SK-N-SH (cell line): Measurements from ENCODE around the gene OR51V1. TPM values are rescaled to one million over a fixed set of nuclear protein-coding genes. Genes with fewer than 3 reads are reported as not detected.

Experiments used
- CTCF ChIA-PET: fragments of 300-600, 350-600 bp; formaldehyde crosslinking; extraction: SDS; loops from one replicate; lab custom pipeline; 2021; lab: Yijun Ruan, JAX
- POLR2A ChIA-PET: fragments of 350-600 bp; sonication (Branson Sonifier 250); formaldehyde crosslinking; extraction: SDS; loops from one replicate; lab custom pipeline; 2020; ENCODE audit warnings: antibody characterized with exemption, inconsistent platforms; lab: Yijun Ruan, JAX
- DNase-seq: peaks from one replicate; pipeline ENCODE4 v3.0.0; 2012
- H2AFZ ChIP-seq: fragments of 200-600 bp; sonication (generic); 2 replicates; pipeline ENCODE4 v1.8.1; 2016; ENCODE audit warnings: antibody characterized with exemption, mild to moderate bottlenecking, low read depth
- H3F3A ChIP-seq: fragments of 200-600 bp; sonication (generic); replicated peaks from 2 replicates; pipeline ENCODE3; 2016; ENCODE audit warnings: antibody characterized with exemption, mild to moderate bottlenecking; ENCODE audit not compliant: insufficient read depth
- H3K27ac ChIP-seq, 2 experiments: fragments of 200-500 bp in 1 of 2; fragments of 200-600 bp in 1 of 2; sonication (Bioruptor generic) in 1 of 2; sonication (generic), shearing (Covaris generic) in 1 of 2; 2 replicates each; pipeline versions ENCODE4 v1.5.1 to v1.6.1; 2014 to 2016; ENCODE audit warnings: low read depth in 2 of 2, inconsistent platforms in 1 of 2, low read length in 1 of 2, mild to moderate bottlenecking in 1 of 2, mixed read lengths in 1 of 2
- H3K27me3 ChIP-seq: fragments of 200-600 bp; sonication (generic), shearing (Covaris generic); 2 replicates; pipeline ENCODE4 v1.6.1; 2016; ENCODE audit warnings: mixed run types; ENCODE audit not compliant: insufficient read depth
- H3K36me3 ChIP-seq, 2 experiments: fragments of 200-500 bp in 1 of 2; fragments of 200-600 bp in 1 of 2; sonication (Bioruptor generic) in 1 of 2; sonication (generic) in 1 of 2; replicated peaks in 1 of 2; 2 replicates each; pipeline versions ENCODE3 to v1.5.1; 2014 to 2016; ENCODE audit warnings: low read length in 1 of 2, mild to moderate bottlenecking in 1 of 2; ENCODE audit not compliant: insufficient read depth in 2 of 2, control insufficient read depth in 1 of 2
- H3K4me1 ChIP-seq, 2 experiments: fragments of 200-500 bp in 1 of 2; fragments of 200-600 bp in 1 of 2; sonication (Bioruptor generic) in 1 of 2; sonication (generic), shearing (Covaris generic) in 1 of 2; 2 replicates each; pipeline versions ENCODE4 v1.5.1 to v1.6.1; 2014 to 2016; ENCODE audit warnings: low read depth in 1 of 2, low read length in 1 of 2, mixed run types in 1 of 2; ENCODE audit not compliant: insufficient read depth in 2 of 2, control insufficient read depth in 1 of 2
- H3K4me2 ChIP-seq: fragments of 200-600 bp; sonication (generic), shearing (Covaris generic); 2 replicates; pipeline ENCODE4 v1.6.1; 2017; ENCODE audit warnings: mixed run types
- H3K4me3 ChIP-seq, 2 experiments: fragments of 200-500 bp in 1 of 2; fragments of 200-600 bp in 1 of 2; sonication (Bioruptor generic) in 1 of 2; sonication (generic), shearing (Covaris generic) in 1 of 2; 2 replicates each; pipeline versions ENCODE4 v1.5.1 to v1.8.1; 2014 to 2016; ENCODE audit warnings: low read depth in 2 of 2, inconsistent platforms in 1 of 2, low read length in 1 of 2, mild to moderate bottlenecking in 1 of 2, mixed read lengths in 1 of 2, moderate library complexity in 1 of 2
- H3K79me2 ChIP-seq: fragments of 200-600 bp; sonication (generic); 2 replicates; pipeline ENCODE4 v1.8.1; 2017; ENCODE audit warnings: mild to moderate bottlenecking; ENCODE audit not compliant: insufficient read depth
- H3K9ac ChIP-seq: fragments of 200-600 bp; sonication (generic); 2 replicates; pipeline ENCODE4 v1.6.1; 2017; ENCODE audit warnings: mixed run types
- H3K9me2 ChIP-seq: fragments of 200-600 bp; sonication (generic); 2 replicates; pipeline ENCODE4 v1.6.1; 2017; ENCODE audit warnings: mixed run types
- H3K9me3 ChIP-seq: fragments of 200-600 bp; sonication (generic); 2 replicates; pipeline ENCODE4 v1.6.1; 2017; ENCODE audit warnings: mixed run types, mild to moderate bottlenecking, moderate library complexity
- H4K20me1 ChIP-seq: fragments of 200-600 bp; sonication (generic); 2 replicates; pipeline ENCODE4 v1.6.1; 2017; ENCODE audit warnings: mild to moderate bottlenecking, mixed run types; ENCODE audit not compliant: insufficient read depth
- CHD2 ChIP-seq: fragments of 150-350 bp; IDR thresholded peaks from 2 replicates; pipeline ENCODE4 v1.6.1; 2018; ENCODE audit warnings: low read length; ENCODE audit not compliant: partially characterized antibody
- ELF1 ChIP-seq: IDR thresholded peaks from 2 replicates; pipeline ENCODE4 v1.4.0; 2012
- EP300 ChIP-seq, 2 experiments: IDR thresholded peaks; 2 replicates each; pipeline versions ENCODE4 v1.4.0 to v1.6.1; 2012; ENCODE audit warnings: borderline replicate concordance in 1 of 2, low read depth in 1 of 2, low read length in 1 of 2
- EZH2phosphoT487 ChIP-seq: fragments of 200-600 bp; sonication (generic); IDR thresholded peaks from 2 replicates; pipeline ENCODE4 v1.6.1; 2017; ENCODE audit warnings: low read depth, mixed run types, mild to moderate bottlenecking, antibody characterized with exemption, moderate library complexity, borderline replicate concordance
- FOSL2 ChIP-seq: IDR thresholded peaks from 2 replicates; pipeline ENCODE4 v1.4.0; 2012; ENCODE audit warnings: low read depth, mild to moderate bottlenecking, moderate library complexity, borderline replicate concordance
- FOXJ3 ChIP-seq: sonication (generic); formaldehyde crosslinking; IDR thresholded peaks from 2 replicates; pipeline ENCODE4 v1.5.1; 2020; ENCODE audit warnings: mild to moderate bottlenecking, missing genetic modification reagents
- GABPA ChIP-seq: IDR thresholded peaks from 2 replicates; pipeline ENCODE4 v1.4.0; 2012; ENCODE audit warnings: low read depth, mild to moderate bottlenecking
- JUND ChIP-seq: IDR thresholded peaks from 2 replicates; pipeline ENCODE4 v1.4.0; 2012
- MXI1 ChIP-seq: IDR thresholded peaks from 2 replicates; pipeline ENCODE4 v1.6.1; 2012; ENCODE audit warnings: mild to moderate bottlenecking, low read depth, low read length, improper control_type of control experiment
- NFIC ChIP-seq: IDR thresholded peaks from 2 replicates; pipeline ENCODE4 v1.4.0; 2012; ENCODE audit warnings: borderline replicate concordance
- POLR2AphosphoS5 ChIP-seq: IDR thresholded peaks from 2 replicates; pipeline ENCODE4 v1.6.1; 2012; ENCODE audit warnings: low read depth, low read length
- RCOR1 ChIP-seq: fragments of 150-350 bp; IDR thresholded peaks from 2 replicates; pipeline ENCODE4 v1.6.1; 2017; ENCODE audit warnings: antibody characterized with exemption, low read length
- RXRA ChIP-seq: IDR thresholded peaks from 2 replicates; pipeline ENCODE4 v1.4.0; 2012; ENCODE audit warnings: low read depth, mild to moderate bottlenecking, borderline replicate concordance
- TEAD4 ChIP-seq: IDR thresholded peaks from 2 replicates; pipeline ENCODE4 v1.4.0; 2012; ENCODE audit warnings: mild to moderate bottlenecking, borderline replicate concordance; ENCODE audit not compliant: insufficient read depth
- WGBS: methylation state at CpG from one replicate; pipeline ENCODE4 v1.1.6; 2017; ENCODE audit warnings: low lambda C conversion rate; 5-methylcytosine and 5-hydroxymethylcytosine counted together
- polyA plus RNA-seq, 3 experiments: library from polyadenylated mRNA; depleted of rRNA; stranded (reverse); fragments of >200 nt; gene quantifications; 2 replicates each; pipeline ENCODE4 v1.2.3, GENCODE V29; 2012
- TF ChIP-seq, protein P1 (sequence below): IDR thresholded peaks from 2 replicates; pipeline ENCODE4 v1.6.1; 2012; ENCODE audit warnings: mild to moderate bottlenecking, low read depth, low read length, moderate library complexity
- TF ChIP-seq, protein P2 (sequence below): fragments of 150-350 bp; IDR thresholded peaks from 2 replicates; pipeline ENCODE4 v1.6.1; 2016; ENCODE audit warnings: mild to moderate bottlenecking, low read depth, low read length

The OR51V1 gene
- polyA plus RNA-seq, 1 of the 3 experiments (the other 2 are of a cell fraction), result not detected

- POLR2A ChIA-PET, result no interaction called here
- no peak within 1 kb of the TSS for H3K4me2 ChIP-seq
These were observed 33.9 kb upstream of the OR51V1 start, which contains the start of gene HBD for GRCh38 chr11:5234381-5234834. Gene HBD, minus strand, starts transcription at chr11:5234483. Its CDS starts 50 bp downstream, at chr11:5234433.

GRCh38 chr11:5233307-5233706 lies 32.8 kb upstream of the OR51V1 start:
- H3K79me2 ChIP-seq, result no peaks in the 10 kb centered on the region
- H3F3A ChIP-seq, result no peaks in the 10 kb centered on the region
- H3K27ac ChIP-seq, result no peak overlapping the region
- WGBS, result 6% methylated on average over 1 of the region's 1 CpG
- no peak overlapping the region for H3K4me3 ChIP-seq
- no peaks in the 10 kb centered on the region for H3K9me2 ChIP-seq
- H3K9ac ChIP-seq, result no peak overlapping the region
- ChIA-PET POLR2A (no interaction called here), CTCF (no interaction called here)
- no peaks in the 10 kb centered on the region for H4K20me1 ChIP-seq
- H3K9me3 ChIP-seq, result no peaks in the 10 kb centered on the region
- H2AFZ ChIP-seq, result no peak overlapping the region
- no peaks in the 10 kb centered on the region for H3K27me3 ChIP-seq
- no peaks in the 10 kb centered on the region for H3K4me1 ChIP-seq
- no peaks in the 10 kb centered on the region for H3K36me3 ChIP-seq
- H3K4me2 ChIP-seq, result no peak overlapping the region
- TF ChIP-seq JUND, result no peak
- no peak for DNase-seq

More at GRCh38 chr11:5234381-5234834, 33.9 kb upstream of the OR51V1 start, which contains the start of gene HBD:
- Histone ChIP-seq H3K4me1 (no peaks in the 10 kb centered on the region), H3F3A (no peaks in the 10 kb centered on the region), H2AFZ (no peak within 1 kb of the TSS), H3K27me3 (no peaks in the 10 kb centered on the region), H3K9me2 (no peaks in the 10 kb centered on the region), H3K36me3 (no peaks in the 10 kb centered on the region), H3K79me2 (no peaks in the 10 kb centered on the region), H3K4me3 (no peak within 1 kb of the TSS), H4K20me1 (no peaks in the 10 kb centered on the region), H3K9ac (no peak within 1 kb of the TSS), H3K27ac (no peak within 1 kb of the TSS), H3K9me3 (no peaks in the 10 kb centered on the region)
- DNase-seq, result no peak
- no peak for TF ChIP-seq CHD2
- no peak for TF ChIP-seq EZH2phosphoT487
- TF ChIP-seq NFIC, result no peak
- TF ChIP-seq TEAD4, result no peak
- TF ChIP-seq GABPA, result no peak
- TF ChIP-seq ELF1, result no peak
- no peak for TF ChIP-seq FOSL2
- TF ChIP-seq RCOR1, result no peak
- TF ChIP-seq POLR2AphosphoS5, result no peak
- no peak for TF ChIP-seq JUND
- no peak for TF ChIP-seq MXI1
- no peak for TF ChIP-seq RXRA
- CTCF ChIA-PET, result no interaction called here
- WGBS, result 3% methylated on average over 2 of the region's 2 CpGs

GRCh38 chr11:5232821-5233220 lies 32.3 kb upstream of the OR51V1 start:
- Histone ChIP-seq H3K36me3 (no peaks in the 10 kb centered on the region), H3K79me2 (no peaks in the 10 kb centered on the region), H3K4me1 (no peaks in the 10 kb centered on the region), H4K20me1 (no peaks in the 10 kb centered on the region), H2AFZ (no peak overlapping the region), H3K27me3 (no peaks in the 10 kb centered on the region), H3K9ac (no peak overlapping the region), H3K27ac (no peak overlapping the region), H3K9me3 (no peaks in the 10 kb centered on the region), H3K4me2 (no peak overlapping the region), H3K9me2 (no peaks in the 10 kb centered on the region), H3K4me3 (no peak overlapping the region), H3F3A (no peaks in the 10 kb centered on the region)
- POLR2A ChIA-PET, result no interaction called here
- no peak for DNase-seq
- 31% methylated on average over 2 of the region's 2 CpGs for whole genome bisulfite sequencing
- CTCF ChIA-PET, result no interaction called here
- TF ChIP-seq EZH2phosphoT487 (no peak), EP300 (IDR thresholded peaks at IDR 0.05; ENCODE audit: borderline replicate concordance in 1 of 2, low read depth in 1 of 2, low read length in 1 of 2) (no peak), FOSL2 (no peak), TEAD4 (no peak), RXRA (no peak), FOXJ3 (CRISPR knock-in tag) (no peak), POLR2AphosphoS5 (no peak), CHD2 (no peak), JUND (no peak), NFIC (no peak), MXI1 (no peak)
- TF ChIP-seq, protein P1, sequence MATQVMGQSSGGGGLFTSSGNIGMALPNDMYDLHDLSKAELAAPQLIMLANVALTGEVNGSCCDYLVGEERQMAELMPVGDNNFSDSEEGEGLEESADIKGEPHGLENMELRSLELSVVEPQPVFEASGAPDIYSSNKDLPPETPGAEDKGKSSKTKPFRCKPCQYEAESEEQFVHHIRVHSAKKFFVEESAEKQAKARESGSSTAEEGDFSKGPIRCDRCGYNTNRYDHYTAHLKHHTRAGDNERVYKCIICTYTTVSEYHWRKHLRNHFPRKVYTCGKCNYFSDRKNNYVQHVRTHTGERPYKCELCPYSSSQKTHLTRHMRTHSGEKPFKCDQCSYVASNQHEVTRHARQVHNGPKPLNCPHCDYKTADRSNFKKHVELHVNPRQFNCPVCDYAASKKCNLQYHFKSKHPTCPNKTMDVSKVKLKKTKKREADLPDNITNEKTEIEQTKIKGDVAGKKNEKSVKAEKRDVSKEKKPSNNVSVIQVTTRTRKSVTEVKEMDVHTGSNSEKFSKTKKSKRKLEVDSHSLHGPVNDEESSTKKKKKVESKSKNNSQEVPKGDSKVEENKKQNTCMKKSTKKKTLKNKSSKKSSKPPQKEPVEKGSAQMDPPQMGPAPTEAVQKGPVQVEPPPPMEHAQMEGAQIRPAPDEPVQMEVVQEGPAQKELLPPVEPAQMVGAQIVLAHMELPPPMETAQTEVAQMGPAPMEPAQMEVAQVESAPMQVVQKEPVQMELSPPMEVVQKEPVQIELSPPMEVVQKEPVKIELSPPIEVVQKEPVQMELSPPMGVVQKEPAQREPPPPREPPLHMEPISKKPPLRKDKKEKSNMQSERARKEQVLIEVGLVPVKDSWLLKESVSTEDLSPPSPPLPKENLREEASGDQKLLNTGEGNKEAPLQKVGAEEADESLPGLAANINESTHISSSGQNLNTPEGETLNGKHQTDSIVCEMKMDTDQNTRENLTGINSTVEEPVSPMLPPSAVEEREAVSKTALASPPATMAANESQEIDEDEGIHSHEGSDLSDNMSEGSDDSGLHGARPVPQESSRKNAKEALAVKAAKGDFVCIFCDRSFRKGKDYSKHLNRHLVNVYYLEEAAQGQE, result no peak
- TF ChIP-seq, protein P2, sequence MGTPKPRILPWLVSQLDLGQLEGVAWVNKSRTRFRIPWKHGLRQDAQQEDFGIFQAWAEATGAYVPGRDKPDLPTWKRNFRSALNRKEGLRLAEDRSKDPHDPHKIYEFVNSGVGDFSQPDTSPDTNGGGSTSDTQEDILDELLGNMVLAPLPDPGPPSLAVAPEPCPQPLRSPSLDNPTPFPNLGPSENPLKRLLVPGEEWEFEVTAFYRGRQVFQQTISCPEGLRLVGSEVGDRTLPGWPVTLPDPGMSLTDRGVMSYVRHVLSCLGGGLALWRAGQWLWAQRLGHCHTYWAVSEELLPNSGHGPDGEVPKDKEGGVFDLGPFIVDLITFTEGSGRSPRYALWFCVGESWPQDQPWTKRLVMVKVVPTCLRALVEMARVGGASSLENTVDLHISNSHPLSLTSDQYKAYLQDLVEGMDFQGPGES, result no peak
